ENCODE measurements around the gene DIS3L2.

DIS3L2 gene

GRCh38 chr2:232318169-232318855 is 356.8 kb downstream of the DIS3L2 start:
- CTCF ChIA-PET: interaction anchor here (4.8 kb wide), 1 partner anchor 8 kb away, joined by 50 read pairs; no protein-coding TSS in a partner anchor
- POLR2A ChIA-PET: no interaction called here
- no peak for TF ChIP-seq CTCF (IDR thresholded peaks at IDR 0.05; ENCODE audit: control extremely low read depth, extremely low read depth, low read depth, missing control alignments)

GRCh38 chr2:232319067-232319802 is 357.7 kb downstream of the DIS3L2 start:
- ChIA-PET CTCF (interaction anchor here (0.6 to 1.3 kb wide), 3 partner anchors 13 to 394 kb away, joined by 3 read pairs; no protein-coding TSS in a partner anchor), POLR2A (no interaction called here)
- TF ChIP-seq CTCF (IDR thresholded peaks at IDR 0.05; ENCODE audit: control extremely low read depth, extremely low read depth, low read depth, missing control alignments): no peak
- DNase-seq (ENCODE audit: extremely low spot score): no peak

More at GRCh38 chr2:232318169-232318855, 356.8 kb downstream of the DIS3L2 start:
- no peak for DNase-seq (ENCODE audit: extremely low spot score)

- TF ChIP-seq CTCF (IDR thresholded peaks at IDR 0.05; ENCODE audit: control extremely low read depth, extremely low read depth, low read depth, missing control alignments): no peak
- DNase-seq (ENCODE audit: extremely low spot score): no peak
- ChIA-PET CTCF (interaction anchor here (0.6 to 1.3 kb wide), 4 partner anchors 7 to 395 kb away, joined by 3 read pairs; no protein-coding TSS in a partner anchor), POLR2A (no interaction called here)
Measured at GRCh38 chr2:232319803-232320442, 358.4 kb downstream of the DIS3L2 start.

- DNase-seq (ENCODE audit: extremely low spot score): no peak
- POLR2A ChIA-PET: no interaction called here
- CTCF ChIA-PET: interaction anchor here (1.3 kb wide), 2 partner anchors 8 to 14 kb away, joined by 3 read pairs; no protein-coding TSS in a partner anchor
- TF ChIP-seq CTCF (IDR thresholded peaks at IDR 0.05; ENCODE audit: control extremely low read depth, extremely low read depth, low read depth, missing control alignments): no peak
Measured at GRCh38 chr2:232320443-232320803, 358.9 kb downstream of the DIS3L2 start.

GRCh38 chr2:232321156-232321816 is 359.8 kb downstream of the DIS3L2 start:
- no peak for TF ChIP-seq CTCF (IDR thresholded peaks at IDR 0.05; ENCODE audit: control extremely low read depth, extremely low read depth, low read depth, missing control alignments)
- CTCF ChIA-PET: interaction anchor here (1.2 to 1.6 kb wide), 3 partner anchors 8 to 15 kb away, joined by 3 to 4 read pairs (median 3); no protein-coding TSS in a partner anchor
- POLR2A ChIA-PET: no interaction called here
- DNase-seq (ENCODE audit: extremely low spot score): no peak
